AG04450 (cell line): ENCODE measurements around the gene ANXA4. TPM values are rescaled to one million over a fixed set of nuclear protein-coding genes. Genes with fewer than 3 reads are reported as not detected.

Experiments
- CTCF ChIA-PET: fragments of 300-600, 350-600 bp; formaldehyde crosslinking; extraction: SDS; loops from one replicate; lab custom pipeline; 2022; ENCODE audit warnings: antibody characterized with exemption, inconsistent platforms; lab: Charles Lee
- POLR2A ChIA-PET: fragments of 350-600 bp; formaldehyde crosslinking; extraction: SDS; loops from one replicate; lab custom pipeline; 2021; ENCODE audit warnings: antibody characterized with exemption, inconsistent platforms; lab: Yijun Ruan, JAX
- DNase-seq: peaks from one replicate; pipeline ENCODE4 v3.0.0-alpha.2; 2011; ENCODE audit warnings: low read depth, low spot score
- H3K27ac ChIP-seq: one replicate; pipeline ENCODE4 v1.5.1; 2012; ENCODE audit warnings: low read depth, low read length, control low read depth
- H3K27me3 ChIP-seq: one replicate; pipeline ENCODE4 v1.6.0; 2012; ENCODE audit warnings: low read length; ENCODE audit not compliant: control insufficient read depth, insufficient read depth
- H3K4me3 ChIP-seq: 2 replicates; pipeline ENCODE4 v1.5.1; 2011; ENCODE audit warnings: mild to moderate bottlenecking, low read depth, low read length, control low read depth
- H3K9me3 ChIP-seq: 2 replicates; pipeline ENCODE4 v1.5.1; 2012; ENCODE audit warnings: low read length; ENCODE audit not compliant: control insufficient read depth, insufficient read depth
- CTCF ChIP-seq: IDR thresholded peaks from 2 replicates; pipeline ENCODE4 v1.5.1; 2011; ENCODE audit warnings: low read depth, low read length, control low read depth, inconsistent platforms
- polyA minus RNA-seq: library from RNA; depleted of rRNA, polyadenylated mRNA; stranded (reverse); fragments of >200 nt; gene quantifications from 2 replicates; pipeline ENCODE4 v1.2.3, GENCODE V29; 2011; rRNA and poly(A)+ RNA removed
- polyA plus RNA-seq: library from polyadenylated mRNA; depleted of rRNA; stranded (reverse); fragments of >200 nt; gene quantifications from 2 replicates; pipeline ENCODE4 v1.2.3, GENCODE V29; 2011; rRNA removed

The ANXA4 gene
- polyA plus RNA-seq, result 105 and 125 TPM in 2 replicates
- 93.1 and 137 TPM in 2 replicates for polyA minus RNA-seq

- CTCF ChIA-PET, result interaction anchor here (0.6 to 3.6 kb wide), 9 partner anchors 9 to 76 kb away, joined by 3 to 35 read pairs (median 5); no protein-coding TSS in a partner anchor
Measured at GRCh38 chr2:69741575-69742321, at the start of gene ANXA4. TSS of gene ANXA4 (plus strand) at chr2:69742134. CDS start at chr2:69781566, 39,432 bp downstream.

GRCh38 chr2:69692424-69692823 lies 49.5 kb upstream of the ANXA4 start:
- no peak for TF ChIP-seq CTCF
- Histone ChIP-seq H3K9me3 (no peaks in the 10 kb centered on the region), H3K4me3 (no peak overlapping the region), H3K27me3 (no peaks in the 10 kb centered on the region), H3K27ac (no peak overlapping the region)
- no peak for DNase-seq
- CTCF ChIA-PET, result no interaction called here
- POLR2A ChIA-PET, result no interaction called here

More at GRCh38 chr2:69741575-69742321, at the start of gene ANXA4:
- Histone ChIP-seq H3K27ac (peak within 1 kb of the TSS; percentile 95), H3K27me3 (no peaks in the 10 kb centered on the region), H3K4me3 (peak within 1 kb of the TSS; percentile 73), H3K9me3 (no peaks in the 10 kb centered on the region; the same call in 1 of the 2 replicates)
- DNase-seq, result peak; percentile 45
- POLR2A ChIA-PET, result interaction anchor here (0.5 to 2.5 kb wide), 9 partner anchors 10 to 75 kb away, joined by 3 to 22 read pairs (median 4); no protein-coding TSS in a partner anchor
- TF ChIP-seq CTCF, result no peak

- no peak overlapping the region for H3K27ac ChIP-seq
- H3K27me3 ChIP-seq, result no peaks in the 10 kb centered on the region
- ChIA-PET CTCF (no interaction called here), POLR2A (no interaction called here)
- no peaks in the 10 kb centered on the region for H3K9me3 ChIP-seq
- H3K4me3 ChIP-seq, result no peak overlapping the region
- TF ChIP-seq CTCF, result no peak
- DNase-seq, result no peak
Measured at GRCh38 chr2:69693059-69693774, 48.7 kb upstream of the ANXA4 start.

- Histone ChIP-seq H3K9me3 (no peaks in the 10 kb centered on the region), H3K27ac (no peak overlapping the region), H3K27me3 (no peaks in the 10 kb centered on the region), H3K4me3 (no peak overlapping the region)
- POLR2A ChIA-PET, result no interaction called here
- no peak for DNase-seq
- CTCF ChIA-PET, result no interaction called here
- no peak for TF ChIP-seq CTCF
Measured at GRCh38 chr2:69693775-69694450, 48.0 kb upstream of the ANXA4 start.
